ENCODE measurements around the gene PPP1R2.
A peak's percentile ranks its signal among the peaks of the same experiment; 100 is the strongest.

PPP1R2 gene

DNA sequence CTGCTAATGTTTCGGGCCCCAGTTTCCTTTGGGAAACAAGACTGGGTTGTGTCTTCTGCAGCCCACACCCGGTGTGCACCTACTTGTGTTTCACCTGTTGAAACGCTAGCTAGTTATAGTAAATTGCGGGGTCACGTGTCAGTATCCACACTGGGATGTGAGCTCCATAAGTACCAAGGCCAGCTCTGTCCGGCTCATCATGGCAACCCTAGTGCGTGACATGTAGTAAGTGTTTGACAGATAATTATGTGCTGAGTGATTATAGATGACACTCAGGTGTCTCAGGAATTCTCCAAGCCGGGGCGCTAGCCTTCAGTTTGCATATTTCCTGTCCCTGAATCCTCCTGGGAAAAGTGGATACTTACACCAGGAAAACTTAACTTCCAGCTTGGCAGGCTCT lies 27.8 kb upstream of the PPP1R2 start:
- no peak for DNase-seq
- in situ Hi-C loops (cut with HindIII; ENCODE audit: low pct_ligation_motif_present, low pct_unique_long_range_greater_than_20kb, low sequenced_read_pairs) = no loop called here

DNA sequence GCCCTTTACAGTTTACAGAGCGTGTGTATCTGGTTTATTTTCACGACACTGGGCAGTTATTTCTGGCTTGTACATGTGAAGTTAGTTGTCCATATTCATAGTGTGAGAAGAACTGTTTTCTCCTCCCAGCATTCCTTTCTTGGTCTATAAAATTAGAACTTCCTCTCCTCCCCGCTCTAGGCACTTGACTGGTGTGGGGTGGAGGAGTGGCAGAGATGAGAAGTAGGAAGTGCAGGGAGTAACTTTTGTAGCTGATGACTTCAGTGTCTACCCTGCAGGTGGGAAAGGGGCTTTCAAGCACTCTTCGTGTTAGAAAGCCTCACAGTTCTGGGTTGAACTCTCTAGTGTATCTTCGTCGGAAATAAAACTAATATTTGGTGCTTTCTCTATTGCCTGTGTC lies 27.2 kb upstream of the PPP1R2 start:
- DNase-seq = no peak
- in situ Hi-C loops (cut with HindIII; ENCODE audit: low pct_ligation_motif_present, low pct_unique_long_range_greater_than_20kb, low sequenced_read_pairs) = no loop called here

- DNase-seq = no peak
- in situ Hi-C loops (cut with HindIII; ENCODE audit: low pct_ligation_motif_present, low pct_unique_long_range_greater_than_20kb, low sequenced_read_pairs) = no loop called here
Measured at GRCh38 chr3:195568630-195569029, 25.5 kb upstream of the PPP1R2 start.

DNA sequence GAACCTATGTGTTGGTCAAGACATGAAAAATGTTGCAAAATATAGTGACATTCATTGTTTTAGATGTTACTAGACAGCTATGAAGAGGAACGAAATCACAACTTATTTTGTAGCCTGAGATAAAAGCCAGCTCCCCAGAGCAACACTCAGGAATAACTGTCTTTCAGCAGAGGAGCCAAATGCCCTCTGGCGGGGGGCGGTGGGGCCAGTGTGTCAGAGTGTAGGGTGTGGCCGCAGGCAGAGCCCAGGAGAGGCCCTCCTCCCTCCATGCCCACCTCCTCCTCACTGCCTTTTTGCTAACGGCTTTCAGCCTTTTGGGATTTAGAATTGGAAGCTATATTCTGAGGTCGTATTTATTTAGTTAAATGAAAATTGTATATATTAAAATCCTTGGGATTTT lies 23.7 kb upstream of the PPP1R2 start:
- in situ Hi-C loops (cut with HindIII; ENCODE audit: low pct_ligation_motif_present, low pct_unique_long_range_greater_than_20kb, low sequenced_read_pairs) = no loop called here
- DNase-seq = no peak

DNA sequence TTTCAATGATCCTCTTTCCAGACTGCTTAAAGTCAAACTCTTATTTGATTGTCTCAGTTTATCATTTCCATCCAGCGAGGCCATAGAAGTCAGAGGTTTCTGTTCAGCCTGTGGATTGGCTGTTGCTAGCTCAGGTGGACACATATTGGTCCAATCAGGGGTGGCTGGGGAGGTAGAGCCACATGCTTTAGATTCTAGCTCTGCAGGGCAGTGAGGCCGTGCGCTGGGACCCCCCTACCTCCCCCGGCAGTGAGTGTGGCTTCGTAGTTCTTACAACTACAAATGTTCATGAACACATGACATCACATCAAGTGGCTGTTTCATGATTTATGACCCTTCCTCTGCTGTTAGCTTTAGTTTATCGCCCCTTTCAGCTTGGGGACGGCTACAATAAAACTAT lies 22.6 kb upstream of the PPP1R2 start:
- in situ Hi-C loops (cut with HindIII; ENCODE audit: low pct_ligation_motif_present, low pct_unique_long_range_greater_than_20kb, low sequenced_read_pairs) = no loop called here
- DNase-seq = no peak

- in situ Hi-C loops (cut with HindIII; ENCODE audit: low pct_ligation_motif_present, low pct_unique_long_range_greater_than_20kb, low sequenced_read_pairs) = no loop called here
- no peak for DNase-seq
Measured at GRCh38 chr3:195563317-195563716, 20.2 kb upstream of the PPP1R2 start.

DNA sequence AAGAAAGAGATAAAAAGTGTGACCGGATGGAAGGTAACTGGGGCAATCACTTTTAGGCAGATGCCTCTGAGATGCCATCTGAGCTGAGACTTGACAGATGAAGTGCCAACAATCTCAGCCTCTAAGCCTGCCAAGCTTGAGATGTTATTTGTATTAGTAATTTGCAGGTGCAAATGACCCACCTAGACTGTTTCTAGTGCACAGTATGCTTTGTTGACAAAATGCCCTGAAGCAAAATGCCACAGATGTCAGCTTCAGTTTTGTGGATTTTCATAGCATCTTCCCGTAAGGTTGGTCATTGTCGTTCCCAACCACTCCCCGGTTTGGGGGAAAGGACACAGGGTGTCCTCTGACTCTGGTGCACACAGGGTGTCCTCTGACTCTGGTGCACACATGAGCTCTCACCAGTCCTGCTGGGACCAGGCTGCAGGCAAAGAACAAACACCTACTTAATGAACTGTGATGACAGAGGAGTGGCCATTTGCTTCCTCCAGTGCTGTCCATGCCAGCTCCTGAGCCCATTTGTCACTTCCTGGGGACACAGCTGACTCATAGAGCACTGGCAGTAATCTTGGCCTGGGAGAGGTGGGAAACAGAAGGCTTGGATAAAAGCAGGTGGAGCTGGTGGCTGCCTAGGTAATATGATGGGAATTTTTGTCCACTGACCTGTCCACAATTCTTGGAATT lies 16.7 kb upstream of the PPP1R2 start:
- DNase-seq = no peak
- in situ Hi-C loops (cut with HindIII; ENCODE audit: low pct_ligation_motif_present, low pct_unique_long_range_greater_than_20kb, low sequenced_read_pairs) = no loop called here

DNA sequence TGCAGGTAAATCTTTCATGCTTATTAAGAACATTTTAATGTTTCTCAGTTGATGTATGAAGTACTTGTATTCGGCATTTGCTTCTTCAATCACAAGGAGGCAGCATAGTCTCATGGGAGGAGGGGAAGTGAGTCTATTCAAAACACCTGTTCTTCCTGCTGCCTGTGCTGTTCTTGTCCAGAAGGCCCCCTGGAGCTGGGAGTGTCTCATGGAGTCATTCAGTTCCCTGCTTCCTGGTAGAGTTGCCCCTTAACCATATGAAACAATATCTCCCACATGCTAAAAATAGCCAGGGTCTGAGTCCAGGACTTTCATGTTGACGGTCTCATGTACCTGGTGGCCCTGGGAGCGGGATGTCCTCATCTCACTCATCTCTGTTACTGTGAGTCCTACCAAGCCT lies 15.5 kb upstream of the PPP1R2 start:
- DNase-seq = peak; percentile 37

GRCh38 chr3:195557322-195557721 lies 14.2 kb upstream of the PPP1R2 start:
- no peak for DNase-seq
- in situ Hi-C loops (cut with HindIII; ENCODE audit: low pct_ligation_motif_present, low pct_unique_long_range_greater_than_20kb, low sequenced_read_pairs) = no loop called here

More for the DNA sequence above, 15.5 kb upstream of the PPP1R2 start:
- in situ Hi-C loops (cut with HindIII; ENCODE audit: low pct_ligation_motif_present, low pct_unique_long_range_greater_than_20kb, low sequenced_read_pairs) = no loop called here

GRCh38 chr3:195556390-195556789 lies 13.3 kb upstream of the PPP1R2 start:
- in situ Hi-C loops (cut with HindIII; ENCODE audit: low pct_ligation_motif_present, low pct_unique_long_range_greater_than_20kb, low sequenced_read_pairs) = no loop called here
- no peak for DNase-seq

GRCh38 chr3:195555110-195555509 lies 12.0 kb upstream of the PPP1R2 start:
- in situ Hi-C loops (cut with HindIII; ENCODE audit: low pct_ligation_motif_present, low pct_unique_long_range_greater_than_20kb, low sequenced_read_pairs) = no loop called here
- DNase-seq = no peak

DNA sequence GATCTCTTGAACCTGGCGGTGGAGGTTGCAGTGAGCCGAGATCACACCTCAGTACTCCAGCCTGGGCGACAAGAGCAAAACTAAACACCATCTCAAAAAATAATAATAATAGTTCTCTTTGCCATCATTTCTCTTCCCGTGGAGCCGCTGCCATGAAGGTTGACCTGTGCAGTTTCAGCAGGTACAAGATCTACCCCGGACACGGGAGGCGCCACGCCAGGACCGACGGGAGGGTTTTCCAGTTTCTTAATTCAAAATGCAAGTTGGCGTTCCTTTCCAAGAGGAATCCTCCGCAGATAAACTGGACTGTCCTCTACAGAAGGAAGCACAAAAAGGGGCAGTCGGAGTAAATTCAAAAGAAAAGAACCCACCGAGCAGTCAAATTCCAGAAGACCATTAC lies 11.3 kb upstream of the PPP1R2 start:
- in situ Hi-C loops (cut with HindIII; ENCODE audit: low pct_ligation_motif_present, low pct_unique_long_range_greater_than_20kb, low sequenced_read_pairs) = no loop called here
- DNase-seq = no peak

DNA sequence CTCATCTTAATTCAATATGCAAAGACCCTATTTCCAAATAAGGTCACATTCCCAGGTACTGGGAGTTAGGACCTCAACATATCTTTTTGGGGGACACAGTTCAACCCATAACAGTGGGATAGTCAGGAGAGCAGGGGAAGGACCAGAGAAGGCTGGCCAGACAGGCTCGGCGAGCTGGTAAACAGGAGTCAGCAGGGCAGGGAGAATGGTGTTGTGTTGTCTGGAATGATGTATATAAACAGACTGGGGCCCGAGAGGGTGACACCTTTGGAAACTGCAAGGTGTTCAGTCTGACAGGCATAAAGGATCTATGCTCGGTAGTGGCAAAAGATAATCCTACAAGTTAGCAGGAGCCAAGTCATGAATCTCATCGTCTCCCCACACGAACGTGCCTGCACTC lies 10.1 kb upstream of the PPP1R2 start:
- no peak for DNase-seq
- in situ Hi-C loops (cut with HindIII; ENCODE audit: low pct_ligation_motif_present, low pct_unique_long_range_greater_than_20kb, low sequenced_read_pairs) = no loop called here

- in situ Hi-C loops (cut with HindIII; ENCODE audit: low pct_ligation_motif_present, low pct_unique_long_range_greater_than_20kb, low sequenced_read_pairs) = no loop called here
Measured at GRCh38 chr3:195551381-195551978, 8.4 kb upstream of the PPP1R2 start.

DNA sequence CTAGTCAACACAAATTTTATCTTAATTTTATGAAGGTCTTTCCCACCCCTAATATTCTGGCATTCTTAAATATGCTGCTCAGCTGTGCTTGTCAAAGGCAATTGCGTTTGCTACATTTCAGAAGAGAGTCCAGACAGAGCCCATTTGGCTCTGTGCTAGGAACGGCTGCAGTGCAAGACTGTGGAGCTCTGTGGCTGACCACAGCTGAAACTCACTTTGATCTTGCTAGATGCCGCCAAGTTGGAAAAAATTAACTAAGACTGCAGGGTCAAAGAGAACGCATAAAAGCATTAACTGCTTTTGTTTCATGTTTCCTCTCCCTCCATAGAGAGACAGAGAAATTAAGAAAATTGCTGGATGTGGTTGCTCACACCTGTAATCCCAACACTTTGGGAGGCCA lies 7.6 kb upstream of the PPP1R2 start:
- DNase-seq = no peak
- in situ Hi-C loops (cut with HindIII; ENCODE audit: low pct_ligation_motif_present, low pct_unique_long_range_greater_than_20kb, low sequenced_read_pairs) = no loop called here

More at GRCh38 chr3:195551381-195551978, 8.4 kb upstream of the PPP1R2 start:
- no peak for DNase-seq

- in situ Hi-C loops (cut with HindIII; ENCODE audit: low pct_ligation_motif_present, low pct_unique_long_range_greater_than_20kb, low sequenced_read_pairs) = no loop called here
- no peak for DNase-seq
Measured at GRCh38 chr3:195549931-195550519, 6.9 kb upstream of the PPP1R2 start.

DNA sequence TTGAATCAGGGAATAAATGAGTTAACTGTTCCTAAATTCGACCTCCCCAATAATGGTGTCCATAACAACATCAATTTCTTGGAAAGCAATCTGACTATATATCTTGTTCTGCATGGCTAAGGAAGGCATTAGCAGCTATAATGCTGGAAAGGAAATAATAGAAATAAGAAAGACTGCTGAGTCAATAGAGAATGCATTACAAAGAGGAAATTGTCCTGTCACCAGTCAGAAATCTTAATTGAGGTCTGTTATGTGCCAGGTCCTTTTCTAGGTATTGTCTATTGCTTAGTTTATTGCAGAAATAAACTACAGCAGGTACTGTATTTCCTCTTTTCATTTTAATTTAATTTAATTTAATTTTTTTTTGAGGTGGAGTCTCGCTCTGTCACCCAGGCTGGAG lies 5.9 kb upstream of the PPP1R2 start:
- no peak for DNase-seq
- in situ Hi-C loops (cut with HindIII; ENCODE audit: low pct_ligation_motif_present, low pct_unique_long_range_greater_than_20kb, low sequenced_read_pairs) = no loop called here

- in situ Hi-C loops (cut with HindIII; ENCODE audit: low pct_ligation_motif_present, low pct_unique_long_range_greater_than_20kb, low sequenced_read_pairs) = no loop called here
Measured at GRCh38 chr3:195548501-195548900, 5.4 kb upstream of the PPP1R2 start.

GRCh38 chr3:195548006-195548405 lies 4.9 kb upstream of the PPP1R2 start:
- in situ Hi-C loops (cut with HindIII; ENCODE audit: low pct_ligation_motif_present, low pct_unique_long_range_greater_than_20kb, low sequenced_read_pairs) = no loop called here

More at GRCh38 chr3:195548501-195548900, 5.4 kb upstream of the PPP1R2 start:
- DNase-seq = no peak

DNA sequence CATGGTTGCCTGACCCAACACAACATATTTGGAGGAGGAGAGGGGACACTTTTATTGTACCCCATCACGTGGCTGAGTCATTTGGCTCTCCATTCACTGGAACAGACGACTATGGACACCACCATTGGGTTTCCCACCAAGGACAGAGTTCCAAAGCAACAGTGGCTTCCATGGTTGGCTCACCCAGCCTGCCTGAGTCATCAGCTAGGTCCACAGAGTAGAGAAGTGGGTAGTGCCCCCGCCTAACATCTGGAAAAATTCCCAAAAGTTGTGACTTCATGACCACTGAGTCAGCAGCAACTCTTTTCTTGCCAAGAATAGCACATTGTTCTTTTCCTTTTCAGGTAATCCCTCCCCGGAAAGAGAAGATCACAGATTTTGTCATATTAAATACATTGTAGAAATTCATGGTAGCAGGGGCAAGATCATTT lies 3.0 kb upstream of the PPP1R2 start:
- DNase-seq = peak; percentile 66

More at GRCh38 chr3:195548006-195548405, 4.9 kb upstream of the PPP1R2 start:
- DNase-seq = no peak

More for the DNA sequence above, 3.0 kb upstream of the PPP1R2 start:
- in situ Hi-C loops (cut with HindIII; ENCODE audit: low pct_ligation_motif_present, low pct_unique_long_range_greater_than_20kb, low sequenced_read_pairs) = no loop called here
